Activated naive CD4-positive, alpha-beta T cell treated with anti-CD3 and anti-CD28 coated beads, Interleukin-2, amount 50 U/mL, for 24 hours (primary cell): ENCODE data around the gene DPP10.

Source experiments
- H3K27ac Mint-ChIP-seq: one replicate; pipeline ENCODE4 v1.8.0; 2021; ENCODE audit warnings: mild to moderate bottlenecking, mixed read lengths
- H3K27me3 Mint-ChIP-seq: one replicate; pipeline ENCODE4 v1.8.0; 2021; ENCODE audit warnings: mixed read lengths
- H3K36me3 Mint-ChIP-seq: one replicate; pipeline ENCODE4 v1.8.0; 2021; ENCODE audit warnings: mixed read lengths
- H3K4me1 Mint-ChIP-seq: one replicate; pipeline ENCODE4 v1.8.0; 2021; ENCODE audit warnings: mixed read lengths
- H3K4me3 Mint-ChIP-seq: one replicate; pipeline ENCODE4 v1.8.0; 2021; ENCODE audit warnings: mild to moderate bottlenecking, mixed read lengths
- H3K9me3 Mint-ChIP-seq: one replicate; pipeline ENCODE4 v1.8.0; 2021; ENCODE audit warnings: mixed read lengths

Gene DPP10

GRCh38 chr2:114859726-114860510, 417.5 kb downstream of the DPP10 start:
- H3K4me1 Mint-ChIP-seq, result no peaks in the 10 kb centered on the region
- no peak overlapping the region for H3K4me3 Mint-ChIP-seq
- no peak overlapping the region for H3K27ac Mint-ChIP-seq

DNA sequence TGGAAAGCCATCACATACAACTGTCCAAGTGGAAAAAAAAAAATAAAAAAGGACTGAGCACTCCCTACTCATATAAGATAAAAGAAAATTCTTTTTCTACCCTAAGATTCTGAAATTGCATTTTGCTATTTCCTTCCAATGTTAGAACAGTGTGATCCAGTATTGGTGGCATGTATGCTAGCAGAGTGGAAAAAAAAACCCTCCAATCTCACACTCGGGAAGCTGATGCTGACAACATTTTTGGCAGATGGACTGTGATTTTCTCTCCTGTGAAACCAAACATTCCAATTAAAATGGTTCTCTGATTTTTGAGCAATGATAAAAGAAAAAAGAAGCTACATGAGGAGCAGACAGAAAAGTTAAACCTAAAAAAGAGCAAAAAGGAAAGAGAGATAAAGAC, 419.8 kb downstream of the DPP10 start:
- Mint-ChIP-seq H3K4me1 (no peaks in the 10 kb centered on the region), H3K27me3 (peaks cover 2% of the 10 kb centered on the region), H3K9me3 (no peaks in the 10 kb centered on the region), H3K36me3 (no peaks in the 10 kb centered on the region), H3K4me3 (no peak overlapping the region), H3K27ac (no peak overlapping the region)

More at GRCh38 chr2:114859726-114860510, 417.5 kb downstream of the DPP10 start:
- H3K27me3 Mint-ChIP-seq, result peaks cover 2% of the 10 kb centered on the region
- peaks cover 1% of the 10 kb centered on the region for H3K9me3 Mint-ChIP-seq
- no peaks in the 10 kb centered on the region for H3K36me3 Mint-ChIP-seq

DNA sequence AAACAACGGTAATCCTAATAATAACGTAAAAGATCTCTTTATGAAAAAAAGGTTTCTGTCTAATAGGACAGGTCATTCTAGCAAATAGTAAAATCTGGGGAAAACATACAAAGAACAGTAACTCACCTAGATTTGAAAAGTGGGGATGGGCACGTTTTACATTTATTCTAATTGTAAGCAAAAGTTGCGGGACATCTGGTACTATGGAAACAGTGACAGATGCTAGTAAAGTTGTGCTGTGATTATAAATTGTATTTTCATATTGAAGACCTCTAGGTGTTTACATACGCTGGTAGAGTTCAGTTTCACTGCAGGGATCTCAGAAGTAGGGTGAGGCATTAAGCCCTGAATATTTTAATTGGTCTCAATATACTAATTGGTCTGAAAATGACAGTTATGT, 422.5 kb downstream of the DPP10 start:
- H3K4me1 Mint-ChIP-seq, result no peaks in the 10 kb centered on the region
- no peaks in the 10 kb centered on the region for H3K36me3 Mint-ChIP-seq
- H3K27me3 Mint-ChIP-seq, result peaks cover 2% of the 10 kb centered on the region
- no peak overlapping the region for H3K27ac Mint-ChIP-seq
- no peaks in the 10 kb centered on the region for H3K9me3 Mint-ChIP-seq
- no peak overlapping the region for H3K4me3 Mint-ChIP-seq

DNA sequence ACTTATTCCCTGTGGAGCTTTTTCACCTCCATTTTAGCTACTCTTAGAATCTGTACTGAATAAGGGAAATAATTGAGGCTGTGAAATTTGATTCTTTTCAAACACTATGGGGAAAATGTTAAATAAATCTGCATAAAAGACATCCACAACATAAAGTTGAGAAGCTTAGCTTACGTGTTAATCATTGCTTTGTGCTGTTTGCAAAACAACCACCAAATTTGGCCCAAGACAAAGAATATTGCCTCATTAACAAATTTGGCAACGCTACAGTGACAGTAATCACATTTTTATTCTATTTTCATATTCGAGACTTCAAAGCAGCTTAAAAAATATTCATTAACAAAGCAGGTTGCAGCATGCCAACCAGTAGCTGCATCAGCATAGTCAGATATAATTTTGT, 437.6 kb downstream of the DPP10 start:
- Mint-ChIP-seq H3K36me3 (no peaks in the 10 kb centered on the region), H3K4me3 (no peak overlapping the region), H3K27me3 (no peaks in the 10 kb centered on the region)

DNA sequence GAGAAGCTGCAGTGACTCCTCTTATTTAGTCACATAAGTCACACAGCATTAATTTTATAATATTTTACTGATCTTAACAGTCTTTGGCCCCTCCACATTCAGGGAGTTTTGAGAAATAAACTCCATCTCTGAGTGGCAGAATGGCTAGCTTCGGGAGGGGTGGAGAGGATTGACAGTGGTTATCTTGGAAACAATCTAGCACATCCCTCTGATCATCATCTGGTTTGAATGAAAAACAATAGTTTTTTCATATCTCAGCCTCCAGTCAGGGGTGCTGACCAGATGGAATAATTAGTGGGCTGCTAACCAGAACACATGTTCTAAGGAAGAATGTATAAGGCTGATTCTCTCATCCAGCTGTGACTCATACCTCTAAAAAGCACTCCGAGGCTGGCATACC, 477.5 kb downstream of the DPP10 start:
- Mint-ChIP-seq H3K36me3 (no peaks in the 10 kb centered on the region), H3K27ac (no peak overlapping the region), H3K9me3 (peaks cover 17% of the 10 kb centered on the region), H3K27me3 (no peaks in the 10 kb centered on the region), H3K4me1 (no peaks in the 10 kb centered on the region), H3K4me3 (no peak overlapping the region)

More for the DNA sequence above, 437.6 kb downstream of the DPP10 start:
- no peak overlapping the region for H3K27ac Mint-ChIP-seq
- no peaks in the 10 kb centered on the region for H3K4me1 Mint-ChIP-seq
- H3K9me3 Mint-ChIP-seq, result no peaks in the 10 kb centered on the region

DNA sequence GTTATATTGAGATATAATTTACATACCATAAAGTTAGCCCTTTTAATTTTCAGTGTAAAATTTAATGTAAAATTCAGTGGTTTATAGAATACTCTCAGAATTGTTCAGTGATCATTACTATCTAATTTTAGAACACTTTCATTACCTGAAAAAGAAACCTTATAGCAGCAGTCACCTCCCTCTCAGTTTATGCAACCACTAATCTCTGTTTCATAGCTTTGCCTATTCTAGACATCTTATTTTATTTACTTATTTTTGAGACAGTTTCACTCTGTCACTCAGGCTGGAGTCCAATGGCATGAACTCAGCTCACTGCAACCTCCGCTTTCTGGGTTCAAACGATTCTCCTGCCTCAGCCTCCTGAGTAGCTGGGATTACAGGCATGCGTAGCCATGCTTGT, 479.6 kb downstream of the DPP10 start:
- Mint-ChIP-seq H3K27ac (no peak overlapping the region), H3K27me3 (no peaks in the 10 kb centered on the region), H3K4me1 (no peaks in the 10 kb centered on the region), H3K4me3 (no peak overlapping the region), H3K9me3 (peaks cover 5% of the 10 kb centered on the region), H3K36me3 (no peaks in the 10 kb centered on the region)

GRCh38 chr2:114925296-114926255, 483.1 kb downstream of the DPP10 start:
- H3K27ac Mint-ChIP-seq, result no peak overlapping the region
- H3K27me3 Mint-ChIP-seq, result no peaks in the 10 kb centered on the region
- H3K4me3 Mint-ChIP-seq, result no peak overlapping the region
- peaks cover 6% of the 10 kb centered on the region for H3K9me3 Mint-ChIP-seq
- H3K36me3 Mint-ChIP-seq, result no peaks in the 10 kb centered on the region
- no peaks in the 10 kb centered on the region for H3K4me1 Mint-ChIP-seq

GRCh38 chr2:114926303-114926702, 483.9 kb downstream of the DPP10 start:
- Mint-ChIP-seq H3K4me1 (no peaks in the 10 kb centered on the region), H3K4me3 (no peak overlapping the region), H3K27ac (no peak overlapping the region), H3K36me3 (no peaks in the 10 kb centered on the region), H3K27me3 (no peaks in the 10 kb centered on the region), H3K9me3 (peaks cover 8% of the 10 kb centered on the region)

- Mint-ChIP-seq H3K4me1 (no peaks in the 10 kb centered on the region), H3K4me3 (no peak overlapping the region), H3K36me3 (no peaks in the 10 kb centered on the region), H3K9me3 (peaks cover 8% of the 10 kb centered on the region), H3K27ac (no peak overlapping the region), H3K27me3 (no peaks in the 10 kb centered on the region)
These were observed 486.8 kb downstream of the DPP10 start for GRCh38 chr2:114929225-114929624.

- Mint-ChIP-seq H3K9me3 (peaks cover 20% of the 10 kb centered on the region), H3K4me1 (no peaks in the 10 kb centered on the region), H3K4me3 (no peak overlapping the region), H3K36me3 (no peaks in the 10 kb centered on the region), H3K27me3 (no peaks in the 10 kb centered on the region), H3K27ac (no peak overlapping the region)
These were observed 491.3 kb downstream of the DPP10 start for GRCh38 chr2:114933671-114934241.

GRCh38 chr2:114935031-114935430, 492.6 kb downstream of the DPP10 start:
- Mint-ChIP-seq H3K4me1 (no peaks in the 10 kb centered on the region), H3K4me3 (no peak overlapping the region), H3K36me3 (no peaks in the 10 kb centered on the region), H3K27me3 (no peaks in the 10 kb centered on the region), H3K9me3 (peaks cover 19% of the 10 kb centered on the region), H3K27ac (no peak overlapping the region)

- Mint-ChIP-seq H3K4me1 (no peaks in the 10 kb centered on the region), H3K27me3 (no peaks in the 10 kb centered on the region), H3K4me3 (no peak overlapping the region)
These were observed 495.0 kb downstream of the DPP10 start for GRCh38 chr2:114937366-114937930.

DNA sequence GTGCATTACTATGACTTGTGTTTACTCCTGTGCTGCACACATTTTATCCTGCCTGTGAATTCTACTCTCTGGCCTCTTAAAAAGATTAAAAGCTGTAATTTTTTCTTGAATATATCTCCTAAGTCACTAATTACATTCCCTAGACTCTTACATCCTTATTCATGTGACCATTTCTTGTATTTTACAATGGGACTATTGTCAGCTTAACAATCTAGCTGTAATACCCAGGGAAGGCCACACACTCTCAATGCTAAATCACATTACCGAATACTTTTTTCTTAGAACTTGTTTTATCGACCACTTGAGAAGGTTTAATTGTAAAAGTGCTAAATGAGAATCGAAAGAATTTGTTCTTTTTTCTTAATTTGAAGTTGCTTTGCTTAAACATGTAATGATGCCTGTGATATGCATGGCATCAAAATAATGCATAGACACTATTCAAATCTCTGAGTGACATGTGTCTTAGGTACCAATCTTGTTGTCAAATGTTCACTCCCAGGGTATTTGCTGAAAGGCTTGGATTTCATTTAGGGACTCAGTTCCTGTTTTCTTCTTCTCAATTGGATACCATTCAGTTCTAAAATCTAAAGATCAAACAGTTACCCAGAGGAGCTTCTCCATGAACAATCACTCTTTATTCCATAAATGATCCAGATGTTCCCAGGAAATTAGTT, 498.5 kb downstream of the DPP10 start:
- no peaks in the 10 kb centered on the region for H3K36me3 Mint-ChIP-seq

More at GRCh38 chr2:114937366-114937930, 495.0 kb downstream of the DPP10 start:
- Mint-ChIP-seq H3K27ac (no peak overlapping the region), H3K9me3 (peaks cover 13% of the 10 kb centered on the region), H3K36me3 (no peaks in the 10 kb centered on the region)

GRCh38 chr2:114949228-114949804, 506.9 kb downstream of the DPP10 start:
- Mint-ChIP-seq H3K27ac (no peak overlapping the region), H3K4me3 (no peak overlapping the region), H3K9me3 (peaks cover under 1% of the 10 kb centered on the region), H3K36me3 (no peaks in the 10 kb centered on the region), H3K27me3 (peaks cover 2% of the 10 kb centered on the region), H3K4me1 (no peaks in the 10 kb centered on the region)

More for the DNA sequence above, 498.5 kb downstream of the DPP10 start:
- H3K4me1 Mint-ChIP-seq, result no peaks in the 10 kb centered on the region
- H3K9me3 Mint-ChIP-seq, result peaks cover 8% of the 10 kb centered on the region
- no peaks in the 10 kb centered on the region for H3K27me3 Mint-ChIP-seq
- no peak overlapping the region for H3K27ac Mint-ChIP-seq
- no peak overlapping the region for H3K4me3 Mint-ChIP-seq

DNA sequence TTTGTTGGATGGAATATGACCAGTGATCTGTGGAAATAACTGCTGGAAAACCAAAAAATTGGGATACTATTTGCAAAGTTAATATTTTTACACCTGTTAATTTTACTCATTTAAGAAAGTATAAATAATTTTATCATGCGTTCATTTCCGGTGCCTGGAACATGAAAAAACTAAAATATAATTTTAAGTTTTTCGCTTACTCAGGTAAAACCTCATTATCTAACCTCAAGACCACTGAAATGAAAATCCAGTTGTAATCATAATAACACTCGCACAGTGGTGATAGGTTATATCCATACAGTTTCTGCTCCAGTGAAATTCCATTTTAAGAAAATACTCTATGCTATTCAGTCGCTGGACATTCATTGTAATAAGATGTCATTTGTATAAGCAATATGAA, 517.9 kb downstream of the DPP10 start:
- H3K9me3 Mint-ChIP-seq, result peaks cover 5% of the 10 kb centered on the region
- no peaks in the 10 kb centered on the region for H3K4me1 Mint-ChIP-seq
- no peaks in the 10 kb centered on the region for H3K36me3 Mint-ChIP-seq
- no peak overlapping the region for H3K4me3 Mint-ChIP-seq
- no peak overlapping the region for H3K27ac Mint-ChIP-seq
- peaks cover 2% of the 10 kb centered on the region for H3K27me3 Mint-ChIP-seq
